Measurements from ENCODE around the gene TANC1.
"Not testable (repeated sequence)": the region's sequence is repeated elsewhere in the genome, so short reads cannot be mapped to it uniquely, and the experiment has no call there.

TANC1 gene

DNA sequence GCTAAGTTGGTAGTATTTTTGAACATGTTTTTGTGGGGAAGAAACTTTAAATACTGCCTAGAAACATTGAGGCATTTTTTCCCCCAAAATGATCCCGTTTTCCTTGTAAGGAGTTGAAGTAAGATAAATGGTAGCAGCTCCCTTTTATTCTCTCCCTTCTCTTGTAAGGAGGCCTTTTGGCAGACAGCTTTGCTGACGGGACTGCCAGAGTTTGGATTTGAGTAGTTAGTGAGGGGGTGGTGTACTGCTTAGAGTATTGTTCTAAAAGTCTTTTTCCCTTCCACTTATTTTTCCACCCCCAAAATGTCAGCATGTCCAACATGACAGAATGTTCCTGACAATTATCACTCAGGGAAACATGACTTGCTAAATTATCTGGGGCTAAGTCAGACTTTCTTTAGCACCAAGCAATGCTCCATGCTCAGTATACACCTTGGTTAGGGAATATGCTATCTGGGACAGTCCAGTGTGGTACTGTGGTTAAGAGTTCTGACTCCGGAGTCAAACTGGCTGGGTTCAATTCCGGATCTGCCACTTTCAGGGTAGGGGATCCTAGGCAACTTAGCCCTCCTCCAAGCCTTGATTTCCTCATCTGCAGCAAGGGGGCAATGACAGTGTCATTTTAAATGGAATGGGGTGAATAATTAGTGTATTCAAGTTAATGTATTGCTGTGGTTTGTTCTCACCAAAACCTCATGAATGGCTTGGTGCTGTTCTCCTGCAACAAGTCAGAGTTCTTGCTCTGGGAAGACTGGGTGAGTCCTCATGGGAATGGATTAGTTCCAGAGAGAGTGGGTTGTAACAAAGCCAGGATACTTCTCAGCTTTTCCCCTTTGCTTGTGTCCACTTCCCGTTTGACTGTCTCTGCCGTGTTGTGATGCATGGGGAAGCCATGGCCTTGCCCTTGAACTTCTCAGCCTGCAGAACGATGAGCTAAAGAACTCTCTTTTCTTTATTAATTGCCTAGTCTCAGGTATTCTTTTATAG, 116.2 kb downstream of the TANC1 start:
- H3K4me1 Mint-ChIP-seq (ENCODE audit: low read depth), result peaks cover 4% of the 10 kb centered on the region
- H3K27me3 Mint-ChIP-seq (ENCODE audit: low read depth), result no peaks in the 10 kb centered on the region
- H3K27ac Mint-ChIP-seq, result no peak overlapping the region
- no peak overlapping the region for H3K4me3 Mint-ChIP-seq
- H3K9me3 Mint-ChIP-seq, result no peaks in the 10 kb centered on the region
- no peaks in the 10 kb centered on the region for H3K36me3 Mint-ChIP-seq (ENCODE audit: low read depth)

DNA sequence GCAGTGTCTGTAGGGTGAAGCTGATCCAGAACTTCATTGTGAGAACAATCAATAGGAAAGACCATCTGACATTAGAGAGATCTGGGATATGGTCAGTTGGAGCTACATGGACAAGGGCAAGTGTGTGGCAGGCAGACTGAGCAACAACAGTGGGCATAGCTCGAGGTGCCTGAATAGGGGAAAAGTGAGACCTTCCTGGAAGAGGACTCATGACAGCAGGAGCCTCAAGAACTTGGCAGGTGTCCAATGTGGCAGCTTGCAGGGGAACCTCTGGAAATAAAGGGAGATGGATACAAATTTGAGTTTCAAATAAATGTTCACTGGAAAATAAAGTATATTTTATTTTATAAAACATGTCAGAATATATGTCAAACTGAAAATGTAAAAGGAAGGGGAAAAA, 117.9 kb downstream of the TANC1 start:
- H3K27ac Mint-ChIP-seq, result no peak overlapping the region
- H3K4me3 Mint-ChIP-seq, result no peak overlapping the region
- peaks cover 11% of the 10 kb centered on the region for H3K4me1 Mint-ChIP-seq (ENCODE audit: low read depth)

DNA sequence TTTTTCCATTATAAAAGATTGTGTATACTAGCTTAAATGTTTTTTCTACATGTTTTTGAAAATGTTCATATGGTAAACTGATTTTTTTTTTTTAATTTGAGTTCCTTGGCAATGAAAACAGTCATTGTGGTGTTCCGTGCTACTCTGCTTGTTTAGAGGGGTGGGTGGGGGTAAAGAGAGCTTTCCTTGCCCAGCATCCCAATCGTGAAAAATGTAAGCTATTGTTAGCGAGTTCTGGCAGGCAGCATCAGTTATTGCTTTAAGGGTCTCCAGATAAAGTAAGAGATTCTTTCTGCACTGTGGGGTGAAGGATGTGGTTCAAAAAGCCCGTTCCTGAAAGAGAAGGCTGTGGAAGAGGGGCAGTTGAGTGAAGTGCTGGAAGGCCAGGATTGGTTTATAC, 118.4 kb downstream of the TANC1 start:
- Mint-ChIP-seq H3K36me3 (ENCODE audit: low read depth) (no peaks in the 10 kb centered on the region), H3K4me3 (no peak overlapping the region), H3K9me3 (no peaks in the 10 kb centered on the region), H3K4me1 (ENCODE audit: low read depth) (peaks cover 16% of the 10 kb centered on the region), H3K27me3 (ENCODE audit: low read depth) (no peaks in the 10 kb centered on the region), H3K27ac (no peak overlapping the region)

More for the DNA sequence above, 117.9 kb downstream of the TANC1 start:
- Mint-ChIP-seq H3K36me3 (ENCODE audit: low read depth) (no peaks in the 10 kb centered on the region), H3K27me3 (ENCODE audit: low read depth) (no peaks in the 10 kb centered on the region), H3K9me3 (no peaks in the 10 kb centered on the region)

DNA sequence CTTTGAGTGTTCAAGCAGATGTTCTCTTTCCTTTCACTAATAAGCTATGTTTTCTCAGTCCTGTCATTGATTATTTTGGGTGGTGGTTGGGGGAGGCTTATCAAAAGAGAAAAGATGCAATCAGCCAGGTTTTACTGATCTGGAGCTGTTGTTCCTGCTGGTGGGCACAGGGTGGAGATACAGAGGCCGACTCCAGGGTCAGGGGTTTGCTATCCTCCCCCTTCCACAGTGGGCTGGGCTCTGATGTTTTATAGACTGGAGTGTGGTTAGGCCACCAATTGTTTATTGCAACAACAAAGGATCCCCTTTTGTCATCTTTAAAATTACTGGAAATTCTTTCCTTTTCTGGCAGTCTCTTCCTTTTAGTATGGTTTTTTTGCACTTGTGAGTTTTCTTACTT, 120.5 kb downstream of the TANC1 start:
- peaks cover 31% of the 10 kb centered on the region for H3K4me1 Mint-ChIP-seq (ENCODE audit: low read depth)
- no peak overlapping the region for H3K4me3 Mint-ChIP-seq
- H3K9me3 Mint-ChIP-seq, result no peaks in the 10 kb centered on the region
- no peaks in the 10 kb centered on the region for H3K27me3 Mint-ChIP-seq (ENCODE audit: low read depth)
- no peaks in the 10 kb centered on the region for H3K36me3 Mint-ChIP-seq (ENCODE audit: low read depth)
- no peak overlapping the region for H3K27ac Mint-ChIP-seq

DNA sequence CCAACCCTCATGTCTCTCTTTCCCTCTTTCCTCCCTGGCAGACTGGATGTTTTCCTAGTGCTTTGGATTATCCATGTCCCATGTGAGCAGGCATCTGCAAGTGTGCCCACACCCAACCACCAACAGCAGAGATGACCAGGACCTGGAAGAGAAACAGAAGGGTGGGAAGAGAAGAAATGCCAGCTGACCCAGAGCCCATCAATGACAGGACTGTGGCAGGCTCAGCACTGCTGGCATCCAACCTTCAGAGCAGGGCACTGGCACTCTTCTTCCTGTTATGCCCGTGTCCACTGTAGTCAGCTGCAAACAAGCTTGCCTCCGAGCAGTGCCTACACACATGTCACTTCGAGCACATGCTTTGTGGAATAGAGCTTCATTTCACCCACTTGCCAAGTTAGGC, 121.1 kb downstream of the TANC1 start:
- no peak overlapping the region for H3K4me3 Mint-ChIP-seq
- H3K27ac Mint-ChIP-seq, result no peak overlapping the region
- no peaks in the 10 kb centered on the region for H3K27me3 Mint-ChIP-seq (ENCODE audit: low read depth)
- H3K4me1 Mint-ChIP-seq (ENCODE audit: low read depth), result peaks cover 31% of the 10 kb centered on the region
- H3K9me3 Mint-ChIP-seq, result no peaks in the 10 kb centered on the region
- H3K36me3 Mint-ChIP-seq (ENCODE audit: low read depth), result no peaks in the 10 kb centered on the region

DNA sequence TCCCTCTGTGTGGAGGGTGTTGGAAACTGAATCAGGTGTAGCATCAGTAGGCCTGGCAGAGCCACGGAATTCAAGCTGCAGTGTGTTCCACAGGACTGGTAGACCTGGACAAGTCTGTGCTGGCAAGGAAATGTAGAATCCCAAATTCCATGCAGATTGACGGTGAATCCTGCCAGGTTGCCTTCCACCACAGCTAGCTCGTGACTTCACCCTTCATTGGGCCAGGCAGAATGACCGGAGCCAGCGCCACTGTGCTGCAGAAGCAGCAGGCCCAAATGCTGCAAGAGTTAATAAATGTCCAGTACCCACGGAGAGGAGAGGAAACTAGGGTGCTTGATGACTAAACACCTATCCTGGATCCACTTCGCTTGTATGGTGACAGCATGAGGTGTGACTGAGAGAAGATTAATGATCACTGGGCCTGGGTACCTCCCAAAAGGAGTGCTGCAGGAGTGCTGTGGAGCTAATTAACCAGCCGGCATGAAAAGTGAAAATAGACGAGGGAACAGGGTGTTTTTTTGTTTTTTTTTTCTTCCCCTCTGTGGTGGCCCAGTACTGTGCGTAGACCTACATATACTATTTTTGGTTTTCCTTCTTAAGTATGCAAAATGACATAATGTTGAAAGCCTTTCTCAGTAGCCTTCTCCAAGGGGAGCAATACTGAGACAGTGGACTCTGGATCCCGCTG, 122.2 kb downstream of the TANC1 start:
- Mint-ChIP-seq H3K27ac (no peak overlapping the region), H3K9me3 (peaks cover under 1% of the 10 kb centered on the region), H3K4me1 (ENCODE audit: low read depth) (peaks cover 31% of the 10 kb centered on the region), H3K27me3 (ENCODE audit: low read depth) (no peaks in the 10 kb centered on the region), H3K36me3 (ENCODE audit: low read depth) (no peaks in the 10 kb centered on the region), H3K4me3 (no peak overlapping the region)

DNA sequence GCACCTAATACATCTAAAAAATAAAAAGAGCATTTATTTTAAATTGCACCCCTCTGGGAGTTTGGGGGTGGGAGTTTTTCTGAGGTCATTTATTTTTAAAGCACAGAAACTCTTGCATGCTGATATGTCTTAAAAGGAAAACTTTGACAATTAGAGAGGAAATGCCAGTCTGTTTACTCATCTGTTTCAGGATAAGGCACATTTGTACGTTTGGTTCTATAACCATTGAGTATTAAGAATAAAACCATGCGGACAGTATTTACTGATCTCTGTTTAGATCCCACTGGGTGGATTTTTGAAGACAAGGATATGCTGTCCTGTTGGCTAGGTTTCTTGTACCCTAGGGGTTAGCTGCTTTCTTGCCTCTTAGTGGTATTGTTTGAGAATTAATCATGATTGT, 122.9 kb downstream of the TANC1 start:
- peaks cover 35% of the 10 kb centered on the region for H3K4me1 Mint-ChIP-seq (ENCODE audit: low read depth)
- no peak overlapping the region for H3K27ac Mint-ChIP-seq
- H3K36me3 Mint-ChIP-seq (ENCODE audit: low read depth), result peaks cover 2% of the 10 kb centered on the region
- H3K9me3 Mint-ChIP-seq, result peaks cover 8% of the 10 kb centered on the region
- H3K4me3 Mint-ChIP-seq, result no peak overlapping the region
- H3K27me3 Mint-ChIP-seq (ENCODE audit: low read depth), result no peaks in the 10 kb centered on the region

DNA sequence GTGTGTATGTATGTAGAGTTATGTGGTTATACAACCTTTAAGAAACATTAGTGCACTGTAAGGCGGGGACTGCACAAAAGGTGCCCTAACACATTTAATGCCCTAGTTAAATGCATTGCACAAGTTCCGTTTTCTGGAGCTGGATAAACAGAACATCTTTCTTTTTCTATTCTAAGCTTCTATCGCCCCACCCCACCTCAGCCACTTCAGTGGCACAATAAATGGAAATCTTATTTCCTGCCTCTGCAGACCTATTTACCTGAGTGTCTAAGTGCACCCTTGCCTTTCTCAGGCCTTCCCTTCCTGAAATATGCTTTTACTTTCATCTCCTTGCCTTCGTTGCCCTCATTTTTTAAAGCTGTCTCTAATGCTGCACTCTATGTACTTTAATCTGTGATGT, 123.5 kb downstream of the TANC1 start:
- Mint-ChIP-seq H3K9me3 (peaks cover 14% of the 10 kb centered on the region), H3K4me3 (peak overlapping the region; percentile 11), H3K4me1 (ENCODE audit: low read depth) (peaks cover 35% of the 10 kb centered on the region), H3K36me3 (ENCODE audit: low read depth) (peaks cover 4% of the 10 kb centered on the region), H3K27me3 (ENCODE audit: low read depth) (no peaks in the 10 kb centered on the region), H3K27ac (peak overlapping the region; percentile 23)

DNA sequence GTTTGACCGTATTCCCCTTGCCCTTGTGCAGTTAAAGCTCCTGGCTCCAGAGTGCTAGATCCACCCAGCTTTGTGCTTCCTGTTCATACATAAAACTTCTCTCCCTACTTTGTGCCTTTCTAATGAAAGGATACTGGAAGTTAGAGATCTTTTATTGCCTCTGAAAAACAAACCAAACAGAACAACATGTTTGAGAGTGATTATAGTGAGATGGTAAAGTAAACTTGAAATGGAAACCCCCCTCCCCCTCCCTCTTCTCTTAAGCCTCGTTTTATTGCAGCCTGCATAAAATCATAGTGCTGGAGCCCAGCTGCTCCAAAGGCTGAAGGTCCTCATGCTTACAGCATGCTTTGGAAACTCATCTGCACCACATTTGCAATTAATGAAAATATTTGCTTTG, 125.1 kb downstream of the TANC1 start:
- H3K9me3 Mint-ChIP-seq, result peaks cover 15% of the 10 kb centered on the region
- H3K4me3 Mint-ChIP-seq, result no peak overlapping the region
- H3K4me1 Mint-ChIP-seq (ENCODE audit: low read depth), result peaks cover 33% of the 10 kb centered on the region

DNA sequence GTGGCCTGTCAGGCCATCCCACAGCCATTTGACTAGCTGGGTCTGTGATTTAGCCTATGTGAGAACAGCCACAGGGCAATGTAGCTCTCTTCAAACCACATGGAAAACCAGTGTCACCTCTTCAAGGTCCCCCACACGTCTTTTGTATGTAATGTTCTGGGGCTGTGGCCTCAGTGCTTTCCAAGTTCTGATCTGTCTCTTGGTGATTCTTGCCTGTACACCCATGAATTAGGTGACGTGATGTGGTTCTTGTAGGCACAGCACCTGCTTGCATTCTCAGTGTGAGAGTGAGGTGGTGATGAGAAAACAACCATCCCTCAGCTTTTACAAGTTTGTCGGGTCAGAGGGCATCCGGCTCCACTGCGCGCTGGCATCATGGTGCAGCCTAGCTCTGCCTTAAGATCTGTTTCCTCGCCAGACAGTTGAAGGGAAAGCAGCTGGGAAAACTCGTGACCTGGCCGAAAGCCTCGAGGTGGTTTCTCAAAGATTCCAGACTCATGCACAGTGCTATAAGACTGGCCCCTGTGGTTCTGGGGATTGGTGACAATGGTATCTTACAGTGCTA, 125.8 kb downstream of the TANC1 start:
- peaks cover 4% of the 10 kb centered on the region for H3K36me3 Mint-ChIP-seq (ENCODE audit: low read depth)
- no peak overlapping the region for H3K4me3 Mint-ChIP-seq
- peaks cover 33% of the 10 kb centered on the region for H3K4me1 Mint-ChIP-seq (ENCODE audit: low read depth)
- peaks cover 15% of the 10 kb centered on the region for H3K9me3 Mint-ChIP-seq
- H3K27me3 Mint-ChIP-seq (ENCODE audit: low read depth), result no peaks in the 10 kb centered on the region
- H3K27ac Mint-ChIP-seq, result no peak overlapping the region

More for the DNA sequence above, 125.1 kb downstream of the TANC1 start:
- Mint-ChIP-seq H3K27me3 (ENCODE audit: low read depth) (no peaks in the 10 kb centered on the region), H3K36me3 (ENCODE audit: low read depth) (peaks cover 4% of the 10 kb centered on the region), H3K27ac (no peak overlapping the region)

DNA sequence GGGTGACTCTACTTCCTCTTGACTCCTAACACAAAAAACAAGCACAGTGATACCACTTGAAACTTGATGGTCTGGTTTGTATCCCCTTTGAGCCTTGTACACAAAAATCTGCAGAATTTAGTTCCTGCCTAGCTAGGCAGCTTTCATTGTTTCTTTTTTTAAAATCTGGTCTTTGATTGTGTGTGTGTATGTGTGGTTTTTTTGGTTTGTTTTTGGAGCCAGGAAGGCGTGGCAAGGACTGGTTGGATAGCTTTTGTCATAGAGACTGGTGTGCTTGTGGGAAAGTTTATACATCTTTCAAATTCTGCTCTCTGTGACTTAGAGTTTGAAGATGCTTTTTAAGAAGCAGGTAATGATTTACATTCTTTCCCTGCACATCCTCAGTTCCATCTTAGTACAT, 127.4 kb downstream of the TANC1 start:
- Mint-ChIP-seq H3K4me1 (ENCODE audit: low read depth) (peaks cover 26% of the 10 kb centered on the region), H3K4me3 (no peak overlapping the region), H3K27me3 (ENCODE audit: low read depth) (no peaks in the 10 kb centered on the region), H3K9me3 (peaks cover 15% of the 10 kb centered on the region), H3K36me3 (ENCODE audit: low read depth) (peaks cover 4% of the 10 kb centered on the region), H3K27ac (no peak overlapping the region)

DNA sequence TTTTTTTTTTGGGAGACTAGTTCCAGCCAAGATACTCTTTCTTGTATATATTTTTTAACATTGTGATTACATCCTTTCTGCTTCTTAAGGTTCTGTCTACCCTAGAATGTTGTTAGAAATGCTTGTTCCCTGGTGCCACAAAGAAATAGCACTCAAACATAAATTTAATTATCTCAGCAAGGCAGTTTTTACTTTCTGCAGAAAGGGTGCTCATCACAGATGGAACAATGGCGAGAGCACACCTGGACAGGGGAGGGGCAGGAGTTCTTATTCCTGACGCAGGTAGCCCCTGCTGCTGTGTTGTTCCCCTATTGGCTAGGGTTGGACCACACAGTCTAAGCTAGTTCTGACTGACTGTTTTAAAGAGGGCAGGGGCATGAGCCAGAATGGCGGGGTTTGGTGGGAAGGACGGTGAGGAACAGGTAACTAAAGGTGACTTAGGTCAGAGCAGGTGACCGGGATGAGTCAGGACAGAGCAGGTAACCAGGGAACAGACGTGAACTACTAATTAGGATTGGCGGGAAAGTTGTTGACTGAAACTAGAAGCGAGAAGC, 127.9 kb downstream of the TANC1 start:
- not testable (repeated sequence) for H3K36me3 Mint-ChIP-seq (ENCODE audit: low read depth); H3K4me3 Mint-ChIP-seq; H3K27ac Mint-ChIP-seq; H3K27me3 Mint-ChIP-seq (ENCODE audit: low read depth)
- Mint-ChIP-seq H3K9me3 (peaks cover 15% of the 10 kb centered on the region), H3K4me1 (ENCODE audit: low read depth) (peaks cover 24% of the 10 kb centered on the region)

DNA sequence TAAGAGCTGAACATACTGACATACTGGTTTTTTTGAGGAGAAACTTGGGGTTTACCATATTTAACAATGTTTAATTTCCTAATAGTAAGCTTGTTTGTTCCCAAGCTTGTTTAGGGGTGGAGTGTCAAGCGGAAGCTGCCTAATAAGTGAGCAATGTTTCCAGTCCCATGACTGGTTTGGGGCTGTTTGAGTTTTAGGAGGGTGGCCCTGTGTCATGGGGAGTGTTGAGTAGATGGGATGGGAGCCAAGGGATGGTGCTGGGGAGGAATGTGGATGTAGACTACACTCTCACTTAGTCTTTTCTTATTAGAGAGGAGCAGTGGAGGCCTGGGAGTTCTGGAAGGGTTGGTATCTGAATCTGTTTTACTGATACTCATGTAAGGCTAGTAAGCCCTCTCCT, 128.5 kb downstream of the TANC1 start:
- Mint-ChIP-seq H3K27ac (no peak overlapping the region), H3K9me3 (peaks cover 15% of the 10 kb centered on the region), H3K36me3 (ENCODE audit: low read depth) (peaks cover 4% of the 10 kb centered on the region), H3K4me1 (ENCODE audit: low read depth) (peaks cover 18% of the 10 kb centered on the region), H3K4me3 (no peak overlapping the region), H3K27me3 (ENCODE audit: low read depth) (no peaks in the 10 kb centered on the region)

DNA sequence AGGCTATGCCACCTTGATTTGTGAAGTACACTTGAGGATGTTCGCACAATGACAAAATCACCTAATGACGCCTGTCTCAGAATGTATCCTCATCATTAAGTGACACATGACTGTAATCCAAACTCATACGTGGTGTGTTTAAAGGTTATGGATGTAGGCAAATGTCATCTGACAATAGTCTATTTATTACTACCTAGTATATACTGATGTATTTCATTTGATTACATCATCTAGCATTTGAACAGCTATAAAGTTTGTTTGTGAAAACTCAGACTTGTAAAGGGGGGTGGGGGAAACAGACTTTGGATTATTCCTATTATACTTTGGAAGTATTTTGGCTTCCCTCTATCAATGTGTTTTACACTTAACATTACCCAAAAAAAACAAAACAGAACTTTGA, 129.9 kb downstream of the TANC1 start:
- H3K9me3 Mint-ChIP-seq, result peaks cover 15% of the 10 kb centered on the region
- no peak overlapping the region for H3K4me3 Mint-ChIP-seq
- H3K4me1 Mint-ChIP-seq (ENCODE audit: low read depth), result peaks cover 6% of the 10 kb centered on the region
- no peaks in the 10 kb centered on the region for H3K27me3 Mint-ChIP-seq (ENCODE audit: low read depth)
- peaks cover 4% of the 10 kb centered on the region for H3K36me3 Mint-ChIP-seq (ENCODE audit: low read depth)
- no peak overlapping the region for H3K27ac Mint-ChIP-seq

Data from T-helper 1 cell treated with Interleukin-12 subunit alpha and Interleukin-12 subunit beta and Interleukin-4 antibody, amounts not matched to agents 30 μg/mL and 1 μg/mL, for 36 hours (primary cell).